Activated naive CD4-positive, alpha-beta T cell treated with Interleukin-2 at 50 U/mL for 16 hours (primary cell): Measurements from ENCODE around the gene ZFP1.
"Not testable (repeated sequence)": the region's sequence is repeated elsewhere in the genome, so short reads cannot be mapped to it uniquely, and the experiment has no call there.

Experiments
- DNase-seq: peaks from one replicate; pipeline ENCODE4 v3.0.0-alpha.2; 2020

Gene ZFP1

DNA sequence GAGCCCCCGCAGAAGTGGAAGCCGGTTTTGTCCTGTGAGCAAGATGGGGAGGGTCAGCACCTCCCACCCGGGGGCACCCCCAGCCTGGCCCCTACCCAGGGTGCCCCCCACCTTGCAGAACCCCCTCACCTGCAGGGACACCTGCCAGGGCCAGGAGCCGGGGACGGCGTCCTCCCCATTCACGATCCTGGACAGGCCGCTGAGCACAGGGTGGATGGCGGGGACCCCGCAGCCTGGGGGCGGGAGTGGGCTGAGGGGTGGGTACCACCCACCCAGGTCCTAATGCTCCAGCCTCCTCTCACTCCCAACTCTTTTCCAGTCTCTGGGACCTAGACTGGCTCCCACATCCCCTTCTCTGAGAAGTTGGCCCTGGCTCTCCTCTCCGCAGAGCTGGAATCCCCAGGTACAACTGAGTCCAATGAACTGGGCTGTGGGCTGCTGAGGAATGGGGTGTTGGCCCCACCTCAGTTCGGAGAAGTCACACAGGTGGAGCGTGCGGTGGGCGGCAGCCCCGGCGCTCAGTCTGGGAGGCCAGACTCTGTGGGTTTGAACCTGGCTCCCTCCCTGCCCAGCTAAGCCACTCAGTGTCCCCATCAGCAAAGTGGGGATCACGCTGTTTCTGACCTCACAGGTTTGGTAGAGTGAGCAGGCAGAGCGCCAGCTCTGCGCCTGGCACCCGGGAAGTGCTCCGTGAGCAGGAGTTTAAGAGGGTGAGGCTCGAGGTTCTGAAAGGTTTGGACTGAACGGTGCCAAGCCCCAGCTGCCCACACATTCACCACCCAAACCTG is 57.8 kb downstream of the ZFP1 start:
- not testable (repeated sequence) for DNase-seq

DNA sequence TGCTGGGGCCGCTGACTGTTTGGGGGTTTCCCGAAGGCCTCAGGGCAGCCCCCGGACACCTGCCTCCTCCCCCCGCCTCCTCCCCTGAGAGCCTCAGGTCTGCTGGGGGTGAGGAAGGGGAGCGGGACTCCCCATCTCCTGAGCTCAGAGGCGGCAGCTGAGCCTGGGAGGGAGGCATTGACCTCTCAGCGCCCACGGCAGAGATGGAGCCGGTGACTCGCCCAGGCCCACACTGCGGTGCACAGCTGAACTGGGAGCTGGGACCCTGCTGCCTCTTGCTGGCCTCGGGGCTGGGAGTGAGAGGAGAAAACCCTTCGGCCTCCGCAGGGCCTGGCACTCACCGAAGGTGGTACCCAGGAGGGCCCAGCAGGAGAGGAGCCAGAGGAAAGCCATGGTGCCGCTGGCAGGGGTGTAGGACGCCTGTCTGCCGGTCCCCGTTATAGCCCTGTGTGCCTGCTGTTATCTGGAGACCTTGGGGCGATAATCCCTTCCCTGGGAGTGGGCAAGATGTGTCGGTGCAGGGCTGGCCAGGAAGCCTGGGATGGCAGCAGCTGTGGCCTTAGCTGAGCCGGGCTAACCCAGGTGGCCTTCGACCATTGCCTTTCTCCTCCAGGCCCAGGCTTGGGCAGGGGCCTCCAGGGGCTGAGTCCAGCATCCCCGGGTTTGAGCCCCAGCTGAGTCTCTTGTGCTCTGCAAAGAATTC is 58.6 kb downstream of the ZFP1 start, which contains the start of gene CTRB2:
Gene CTRB2, minus strand, starts transcription at position 413 of the 703 bp plus-strand sequence. Its CDS starts 20 bp downstream, at position 393.
- DNase-seq: no peak

DNA sequence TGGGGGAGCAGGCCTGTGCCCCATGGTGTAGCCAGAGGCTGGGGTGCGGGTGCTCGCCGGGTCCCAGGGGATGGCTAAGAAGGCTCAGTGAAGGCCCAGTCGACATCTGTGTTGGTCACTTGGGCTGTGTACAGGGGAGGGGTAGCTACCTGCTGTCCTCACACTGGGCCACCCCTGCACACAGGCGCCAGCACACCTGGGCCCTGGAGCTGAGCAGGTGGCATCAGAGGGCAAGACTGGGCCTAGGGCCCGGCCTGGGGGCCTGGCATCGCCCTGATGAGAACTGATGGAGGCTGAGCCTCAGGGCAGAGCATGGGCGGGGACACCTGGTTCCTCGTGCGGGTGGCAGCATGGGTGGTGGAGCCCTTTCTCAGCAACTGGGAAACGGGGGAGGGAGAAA is 59.5 kb downstream of the ZFP1 start:
- DNase-seq: no peak

DNA sequence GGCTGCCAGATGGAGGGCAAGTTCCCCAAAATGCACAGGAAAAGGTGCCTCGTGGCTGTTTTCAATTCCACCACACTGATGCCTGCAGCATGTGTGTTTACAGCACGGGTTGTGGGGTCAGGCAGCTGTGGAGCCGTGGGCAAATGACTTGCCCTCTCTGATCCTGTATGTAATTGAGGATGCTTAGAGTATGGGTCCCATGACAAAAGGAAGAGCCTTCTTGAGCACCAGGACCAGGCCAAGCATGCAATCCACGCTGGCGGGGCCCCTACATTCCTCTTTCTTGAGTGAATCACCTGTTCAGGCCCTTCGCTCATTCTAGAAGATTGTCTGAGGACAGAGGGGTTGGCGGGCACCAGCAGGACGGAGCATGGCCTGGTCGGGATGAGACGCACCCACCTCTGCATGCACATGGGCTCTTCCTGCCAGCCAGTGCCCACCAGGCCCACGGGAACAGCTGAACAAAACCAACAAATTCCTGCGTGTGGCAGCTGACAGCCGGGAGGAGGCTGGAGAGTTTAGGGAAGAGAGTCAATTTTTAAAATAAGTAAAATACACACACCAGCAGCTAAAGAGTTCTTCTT is 60.0 kb downstream of the ZFP1 start:
- no peak for DNase-seq

DNA sequence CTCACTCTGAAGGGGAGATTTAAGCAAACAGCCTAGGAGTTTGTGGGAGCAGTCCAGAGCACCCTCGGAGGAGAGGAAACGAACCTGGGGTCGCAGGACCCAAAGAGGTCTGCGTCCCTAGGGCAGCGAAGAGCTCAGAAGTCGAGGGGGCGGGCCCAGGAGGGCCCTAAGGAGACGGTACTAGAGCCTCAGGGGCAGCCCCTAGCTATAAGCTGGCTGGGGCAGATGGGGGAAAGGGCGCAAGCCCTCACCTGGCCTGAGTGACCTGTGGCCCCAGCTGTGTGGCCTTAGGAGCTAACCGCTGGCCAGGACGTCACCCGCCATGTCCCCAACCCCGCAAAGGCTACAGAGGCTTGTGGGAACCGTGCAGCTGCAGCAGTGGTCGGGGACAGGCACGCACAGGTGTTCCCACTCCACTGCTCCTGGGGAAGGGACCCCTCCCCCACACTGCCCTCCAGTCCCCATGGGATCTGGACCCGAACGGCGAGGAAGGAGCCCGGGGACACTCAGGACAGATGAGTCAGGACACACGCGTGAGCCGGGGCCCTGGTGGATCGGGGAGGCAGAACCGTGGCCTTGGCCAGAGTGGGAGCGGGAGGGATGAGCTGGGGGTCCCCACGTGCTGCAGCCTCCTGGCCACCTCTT is 60.7 kb downstream of the ZFP1 start:
- DNase-seq: no peak

DNA sequence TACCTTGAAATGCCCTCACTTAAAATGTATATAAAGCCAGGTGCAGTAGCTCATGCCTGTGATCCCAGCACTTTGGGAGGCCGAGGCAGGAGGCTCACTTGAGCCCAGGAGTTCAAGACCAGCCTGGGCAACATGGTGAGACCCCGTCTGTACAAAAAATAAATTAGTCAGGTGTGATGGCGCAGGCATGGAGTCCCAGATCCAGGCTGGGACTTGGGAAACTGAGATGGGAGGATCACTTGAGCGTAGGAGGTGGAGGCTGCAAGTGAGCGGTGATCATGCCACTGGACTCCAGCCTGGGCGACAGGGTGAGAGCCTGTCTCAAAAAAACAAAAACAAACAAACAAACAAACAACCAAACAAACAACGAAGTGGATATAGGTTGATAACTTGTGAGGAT is 61.2 kb downstream of the ZFP1 start:
- DNase-seq: not testable (repeated sequence)

DNA sequence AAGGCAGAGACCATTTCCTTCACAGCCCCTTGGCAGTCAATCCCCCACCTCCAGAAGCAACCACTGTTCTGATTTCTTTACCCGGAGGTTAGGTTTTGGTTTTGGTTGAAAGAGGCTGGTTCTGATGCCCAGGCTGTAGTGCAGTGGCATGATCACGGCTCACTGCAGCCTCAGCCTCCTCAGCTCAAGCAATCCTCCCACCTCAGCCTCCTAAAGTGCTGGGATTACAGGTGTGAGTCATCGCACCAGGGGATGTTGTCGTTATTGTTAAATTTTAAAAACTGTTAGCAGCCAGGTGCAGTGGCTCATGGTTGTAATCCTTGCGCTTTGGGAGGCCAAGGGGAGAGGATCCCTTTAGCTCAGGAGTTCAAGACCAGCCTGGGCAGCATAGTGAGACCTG is 61.6 kb downstream of the ZFP1 start:
- no peak for DNase-seq

DNA sequence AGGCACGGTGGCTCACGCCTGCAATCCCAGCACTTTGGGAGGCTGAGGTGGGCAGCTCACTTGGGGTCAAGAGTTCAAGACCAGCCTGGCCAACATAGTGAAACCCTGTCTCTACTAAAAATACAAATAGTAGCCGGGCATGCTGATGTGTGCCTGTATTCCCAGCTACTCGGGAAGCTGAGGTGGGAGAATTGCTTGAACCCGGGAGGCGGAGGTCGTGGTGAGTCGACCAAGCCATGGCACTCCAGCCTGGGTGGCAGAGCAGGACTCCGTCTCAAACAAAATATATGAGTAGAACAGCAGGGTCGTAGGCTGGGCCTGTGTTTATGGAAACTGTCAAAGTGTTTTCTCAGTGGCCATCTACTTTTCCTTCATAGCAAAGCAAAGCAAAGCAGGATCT is 63.0 kb downstream of the ZFP1 start:
- not testable (repeated sequence) for DNase-seq

DNA sequence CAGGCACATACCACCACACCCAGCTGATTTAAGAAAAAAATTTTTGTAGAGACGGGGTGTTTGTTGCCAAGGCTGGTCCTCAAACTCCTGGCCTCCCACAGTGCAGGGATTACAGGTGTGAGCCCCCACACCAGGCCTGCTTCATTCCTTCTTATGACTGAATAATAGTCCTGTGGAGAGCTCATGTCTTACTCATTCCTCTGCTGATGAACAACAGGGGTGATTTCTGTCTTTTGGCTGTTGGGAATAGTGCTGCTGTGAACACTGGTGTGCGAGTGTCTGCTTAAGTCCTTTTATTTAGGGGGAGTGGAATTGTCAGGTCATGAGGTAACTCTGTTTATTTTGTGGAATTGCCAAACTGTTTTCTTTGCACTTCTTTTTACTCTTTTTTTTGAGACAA is 67.8 kb downstream of the ZFP1 start:
- no peak for DNase-seq

DNA sequence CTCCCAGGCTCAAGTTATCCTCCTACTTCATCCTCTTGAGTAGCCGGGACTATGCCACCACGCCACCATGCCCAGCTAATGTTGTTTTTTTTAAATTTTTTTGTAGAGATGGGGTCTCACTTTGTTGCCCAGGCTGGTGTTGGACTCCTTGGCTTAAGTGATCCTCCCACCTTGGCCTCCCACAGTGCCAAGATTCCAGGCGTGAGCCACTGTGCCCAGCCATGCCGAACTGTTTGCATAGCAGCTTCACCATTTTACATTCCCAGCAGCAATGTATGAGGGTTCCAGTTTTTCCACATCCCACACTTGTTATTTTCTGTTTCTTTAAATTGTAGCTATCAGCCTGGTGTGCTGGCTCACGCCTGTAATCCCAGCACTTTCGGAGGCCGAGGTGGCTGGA is 68.3 kb downstream of the ZFP1 start:
- no peak for DNase-seq

DNA sequence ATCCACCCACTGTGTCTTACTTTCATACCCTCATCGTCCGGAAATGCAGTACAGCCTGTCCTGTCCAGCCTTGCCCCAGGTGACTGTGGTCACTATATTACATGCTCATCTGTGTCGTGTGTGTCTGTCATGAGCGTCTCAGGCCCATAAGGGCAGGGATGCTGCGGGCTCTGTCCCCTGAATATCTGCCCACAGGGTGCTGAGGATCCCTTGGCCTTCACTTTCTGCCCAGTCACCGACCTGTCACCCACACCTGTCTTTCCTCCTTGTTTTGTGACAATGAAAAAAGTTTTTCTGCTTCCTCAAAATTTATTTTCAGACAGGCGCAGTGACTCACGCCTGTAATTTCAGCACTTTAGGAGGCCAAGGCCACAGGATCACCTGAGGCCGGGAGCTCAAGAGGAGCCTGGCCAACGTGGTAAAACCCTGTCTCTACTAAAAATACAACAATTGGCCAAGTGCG is 69.1 kb downstream of the ZFP1 start:
- no peak for DNase-seq

DNA sequence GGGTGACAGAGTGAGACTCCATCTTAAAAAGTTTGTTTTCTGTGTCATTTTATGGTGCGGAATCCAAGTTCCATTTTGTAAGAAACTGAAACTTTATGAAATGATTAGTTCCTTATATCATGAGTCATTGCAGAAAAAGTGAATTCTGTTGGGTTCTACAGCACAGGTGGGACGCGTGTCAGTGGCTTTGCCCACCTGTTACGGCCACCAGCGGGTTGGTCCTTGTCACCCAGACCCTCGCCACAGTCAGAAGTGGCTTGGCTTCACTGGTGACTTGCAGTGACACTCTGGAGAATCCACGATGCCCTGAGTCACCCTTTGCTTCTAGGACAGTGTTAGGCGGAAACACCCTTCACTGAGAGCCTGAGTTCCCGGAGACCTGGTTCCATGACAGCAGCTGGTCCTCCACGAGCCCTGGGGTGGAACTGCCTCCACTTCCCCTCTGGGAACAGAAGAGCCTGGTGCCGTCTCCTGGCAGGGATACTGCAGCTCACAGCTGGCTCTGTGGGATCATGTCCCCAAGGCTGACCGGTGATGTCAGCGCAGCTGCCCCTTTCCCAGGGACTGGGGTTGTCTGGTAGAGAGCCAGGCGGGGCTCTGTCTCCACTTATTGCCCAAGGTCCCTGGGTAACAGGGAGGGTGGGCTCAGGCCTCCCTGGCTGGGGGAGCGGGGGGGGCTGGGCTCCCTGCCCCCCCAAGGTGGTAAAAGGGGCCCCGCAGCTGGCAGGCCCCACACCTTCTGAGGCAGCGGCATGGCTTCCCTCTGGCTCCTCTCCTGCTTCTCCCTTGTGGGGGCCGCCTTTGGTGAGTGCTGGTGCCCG is 70.1 kb downstream of the ZFP1 start, which contains the start of gene CTRB1:
Gene CTRB1, plus strand, starts transcription at position 733 of the 821 bp plus-strand sequence. Its CDS starts 20 bp downstream, at position 753.
- DNase-seq: peak; percentile 14

DNA sequence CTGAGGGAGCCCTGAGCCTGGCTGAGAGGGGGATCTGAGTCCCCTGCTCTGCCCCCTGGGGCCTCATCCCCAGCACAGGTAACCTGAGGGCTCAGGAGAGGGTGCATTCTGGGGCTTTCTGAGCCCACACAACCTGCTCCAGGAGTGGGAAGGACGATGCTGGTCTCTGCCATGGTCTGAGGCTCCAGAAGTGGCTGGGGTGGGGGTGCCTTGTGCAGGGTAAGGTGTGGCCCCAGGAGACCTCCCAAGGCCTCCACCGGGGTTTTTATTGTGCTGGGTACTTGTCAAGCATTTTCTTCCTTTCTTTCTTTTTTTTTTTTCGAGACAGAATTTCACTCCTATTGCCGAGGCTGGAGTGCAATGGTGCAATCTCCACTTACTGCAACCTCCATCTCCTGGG is 70.8 kb downstream of the ZFP1 start:
- DNase-seq: no peak

DNA sequence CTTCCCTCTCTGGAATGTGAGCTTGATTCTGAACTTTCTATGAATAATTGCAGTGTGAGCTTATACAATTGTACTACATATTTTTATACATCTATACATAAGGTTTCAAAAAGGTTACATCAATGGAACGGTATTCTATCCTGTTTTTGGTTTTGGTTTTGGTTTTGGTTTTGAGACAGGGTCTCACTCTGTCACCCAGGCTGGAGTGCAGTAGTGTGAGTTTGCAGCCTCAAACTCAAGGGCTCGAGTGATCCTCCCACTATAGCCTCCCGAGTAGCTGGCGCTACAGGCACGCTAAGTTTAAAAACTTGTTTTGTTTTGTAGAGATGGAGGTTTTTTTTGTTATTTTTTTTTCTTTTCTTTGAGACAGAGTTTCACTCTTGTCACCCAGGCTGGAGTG is 71.5 kb downstream of the ZFP1 start:
- peak; percentile 13 for DNase-seq
